Endothelial cell of umbilical vein (primary cell): ENCODE results near the gene ASIC1.

Experiments
- CTCF ChIP-seq, 2 donors: IDR thresholded peaks; 1 replicate in 1 of 2; 2 replicates in 1 of 2; pipeline ENCODE4 v1.5.1; 2011; ENCODE audit warnings: low read length in 2 of 2, mild to moderate bottlenecking in 2 of 2, moderate library complexity in 2 of 2, control low read depth in 1 of 2, inconsistent platforms in 1 of 2, low read depth in 1 of 2; ENCODE audit not compliant: insufficient read depth in 1 of 2; ENCODE audit errors: extremely low read depth in 1 of 2
- EZH2 ChIP-seq: IDR thresholded peaks from 2 replicates; pipeline ENCODE4 v1.6.1; 2012; ENCODE audit warnings: borderline replicate concordance, low read depth, mild to moderate bottlenecking, moderate library complexity, low read length, inconsistent platforms; ENCODE audit not compliant: severe bottlenecking
- POLR2A ChIP-seq: IDR thresholded peaks from 2 replicates; pipeline ENCODE4 v1.6.1; 2012; ENCODE audit warnings: low read depth, mild to moderate bottlenecking, control low read depth, low read length

- TF ChIP-seq CTCF (IDR thresholded peaks at IDR 0.05; ENCODE audit: extremely low read depth in 1 of 2, insufficient read depth in 1 of 2, low read depth in 1 of 2, low read length in 2 of 2) (no peak), EZH2 (no peak), POLR2A (no peak)
Measured at GRCh38 chr12:50066402-50066801, 9.0 kb downstream of the ASIC1 start.
